GM12874 (cell line): ENCODE measurements around the gene NOTUM.

Experiments
- TF ChIP-seq, protein P1 (sequence below): IDR thresholded peaks from 2 replicates; pipeline ENCODE4 v1.5.1; 2011; ENCODE audit warnings: low read depth, mild to moderate bottlenecking, control low read depth, low read length, moderate library complexity; ENCODE audit not compliant: insufficient read depth

NOTUM gene

DNA sequence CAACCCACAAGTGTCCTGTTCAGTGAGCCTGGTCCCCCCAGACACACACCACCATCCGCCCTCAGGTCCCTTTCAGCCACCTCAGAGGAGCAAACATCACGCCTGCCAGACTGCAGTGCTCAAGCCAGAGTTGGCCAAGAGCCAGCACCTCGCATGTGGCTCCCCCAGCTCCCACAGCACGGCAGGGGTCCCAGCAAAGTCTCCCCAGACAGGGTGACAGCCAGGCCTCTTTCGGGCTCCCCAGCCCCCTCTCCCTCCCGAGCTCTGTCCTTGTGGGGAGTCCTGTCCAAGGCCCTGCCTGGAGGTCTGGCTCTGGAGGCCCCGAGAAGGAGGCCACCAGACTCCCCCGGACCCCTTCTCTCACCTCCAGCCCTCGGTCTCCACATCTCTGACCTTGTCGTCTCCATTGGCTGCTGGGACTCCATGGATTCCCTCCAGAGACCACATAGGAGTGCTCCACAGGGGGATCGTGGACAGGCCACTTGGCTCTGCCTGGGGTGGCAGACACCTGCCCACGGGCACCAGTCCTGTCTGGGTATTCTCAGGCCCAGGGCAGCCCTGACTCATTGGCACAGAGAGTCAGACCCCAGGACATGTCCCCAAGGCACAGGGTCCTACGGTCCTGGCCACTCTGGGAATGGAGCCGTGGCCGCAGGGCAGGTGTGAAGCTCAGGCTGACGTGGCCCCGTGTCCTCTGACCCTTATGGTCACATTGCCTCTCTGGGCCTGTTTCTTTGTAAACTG, 12.2 kb downstream of the NOTUM start:
- TF ChIP-seq, protein P1, sequence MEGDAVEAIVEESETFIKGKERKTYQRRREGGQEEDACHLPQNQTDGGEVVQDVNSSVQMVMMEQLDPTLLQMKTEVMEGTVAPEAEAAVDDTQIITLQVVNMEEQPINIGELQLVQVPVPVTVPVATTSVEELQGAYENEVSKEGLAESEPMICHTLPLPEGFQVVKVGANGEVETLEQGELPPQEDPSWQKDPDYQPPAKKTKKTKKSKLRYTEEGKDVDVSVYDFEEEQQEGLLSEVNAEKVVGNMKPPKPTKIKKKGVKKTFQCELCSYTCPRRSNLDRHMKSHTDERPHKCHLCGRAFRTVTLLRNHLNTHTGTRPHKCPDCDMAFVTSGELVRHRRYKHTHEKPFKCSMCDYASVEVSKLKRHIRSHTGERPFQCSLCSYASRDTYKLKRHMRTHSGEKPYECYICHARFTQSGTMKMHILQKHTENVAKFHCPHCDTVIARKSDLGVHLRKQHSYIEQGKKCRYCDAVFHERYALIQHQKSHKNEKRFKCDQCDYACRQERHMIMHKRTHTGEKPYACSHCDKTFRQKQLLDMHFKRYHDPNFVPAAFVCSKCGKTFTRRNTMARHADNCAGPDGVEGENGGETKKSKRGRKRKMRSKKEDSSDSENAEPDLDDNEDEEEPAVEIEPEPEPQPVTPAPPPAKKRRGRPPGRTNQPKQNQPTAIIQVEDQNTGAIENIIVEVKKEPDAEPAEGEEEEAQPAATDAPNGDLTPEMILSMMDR, result no peak

DNA sequence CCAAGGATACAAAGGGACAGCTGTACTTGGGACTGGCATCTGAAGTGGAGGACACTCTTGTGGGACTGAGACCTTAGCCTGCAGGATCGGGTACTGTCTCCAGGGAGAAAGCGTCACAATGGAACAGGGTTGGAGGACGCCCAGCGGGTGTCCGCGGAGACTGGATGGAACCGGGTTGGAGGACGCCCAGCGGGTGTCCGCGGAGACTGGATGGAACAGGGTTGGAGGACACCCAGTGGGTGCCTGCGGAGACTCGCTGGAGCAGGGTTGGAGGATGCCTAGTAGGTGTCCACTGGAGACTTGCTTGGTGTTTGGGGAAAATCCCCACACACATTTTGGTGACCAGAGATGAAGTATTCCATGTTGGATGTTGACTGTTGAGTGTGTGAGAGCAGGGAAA, 13.8 kb downstream of the NOTUM start, which contains the start of gene MYADML2:
Gene MYADML2, minus strand, starts transcription at position 45 of the 400 bp plus-strand sequence. CDS start 5,492 bp downstream, outside the sequence.
- TF ChIP-seq, protein P1, result no peak

DNA sequence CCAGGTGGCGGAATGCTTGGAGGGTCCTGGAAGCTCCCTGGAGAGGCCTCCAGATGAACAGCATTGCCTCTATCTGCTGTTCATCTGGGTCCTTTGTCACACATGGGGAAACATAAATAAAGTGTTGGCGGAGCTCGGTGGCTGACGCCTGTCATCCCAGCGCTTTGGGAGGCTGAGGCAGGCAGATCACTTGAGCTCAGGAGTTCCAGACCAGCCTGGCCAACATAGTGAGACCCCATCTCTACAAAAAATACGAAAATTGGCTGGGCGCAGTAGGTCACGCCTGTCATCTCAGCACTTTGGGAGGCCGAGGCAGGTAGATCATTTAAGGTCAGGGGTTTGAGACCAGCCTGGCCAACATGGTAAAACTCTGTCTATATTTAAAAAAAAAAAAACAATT, 16.1 kb downstream of the NOTUM start:
- TF ChIP-seq, protein P1, result no peak

DNA sequence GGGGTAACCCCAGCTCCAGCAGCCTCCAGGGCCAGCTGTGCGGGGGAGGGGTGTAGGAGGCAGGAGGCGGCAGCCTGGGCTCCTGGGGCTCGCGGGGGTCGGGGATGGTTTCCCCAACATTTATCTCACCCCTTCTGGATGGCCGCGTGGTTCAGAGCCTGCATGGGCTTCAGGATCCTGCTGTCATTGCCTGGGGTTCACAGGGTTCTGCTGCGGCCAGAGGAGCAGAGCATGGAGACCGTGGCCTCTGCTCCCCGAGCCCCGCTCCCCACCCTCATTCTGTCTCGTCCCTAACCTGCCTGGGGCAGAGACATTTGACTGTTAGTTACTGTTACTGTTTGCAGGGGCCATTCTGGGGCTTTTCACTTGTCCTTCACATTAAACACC, 18.8 kb downstream of the NOTUM start:
- TF ChIP-seq, protein P1, result no peak

DNA sequence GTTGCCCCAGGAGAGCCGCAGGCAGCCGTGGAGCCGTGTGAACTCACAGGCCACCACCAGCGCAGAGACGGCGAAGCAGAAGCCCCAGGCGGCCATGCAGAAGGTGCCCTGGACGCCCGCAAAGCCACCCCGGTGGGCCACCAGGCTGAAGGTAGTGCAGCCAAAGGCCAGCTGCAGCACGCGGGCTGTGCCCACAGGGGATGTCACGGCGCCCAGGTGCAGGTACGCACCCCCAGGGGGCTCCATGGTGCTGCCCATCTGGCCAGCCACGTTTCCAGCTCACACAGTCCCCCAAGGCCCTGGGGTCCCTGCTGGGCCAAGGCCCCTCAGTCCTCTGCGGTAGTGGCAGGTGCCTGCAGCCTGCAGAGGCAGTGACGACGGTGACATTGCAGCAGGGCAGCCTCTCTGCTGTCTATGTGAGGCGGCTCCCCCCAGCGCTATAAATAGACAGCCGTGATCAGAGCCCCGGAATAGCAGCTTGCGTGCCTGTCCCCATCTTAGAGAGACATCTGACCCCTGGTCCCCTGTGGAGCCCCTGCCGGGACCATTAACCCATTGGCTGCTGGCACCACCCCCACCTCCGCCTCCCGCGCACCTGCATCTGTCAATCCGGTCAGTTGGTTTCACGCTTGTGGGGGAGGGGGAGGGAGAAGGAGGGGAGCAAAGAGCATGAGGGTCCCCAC, 19.4 kb downstream of the NOTUM start:
- TF ChIP-seq, protein P1, result no peak

DNA sequence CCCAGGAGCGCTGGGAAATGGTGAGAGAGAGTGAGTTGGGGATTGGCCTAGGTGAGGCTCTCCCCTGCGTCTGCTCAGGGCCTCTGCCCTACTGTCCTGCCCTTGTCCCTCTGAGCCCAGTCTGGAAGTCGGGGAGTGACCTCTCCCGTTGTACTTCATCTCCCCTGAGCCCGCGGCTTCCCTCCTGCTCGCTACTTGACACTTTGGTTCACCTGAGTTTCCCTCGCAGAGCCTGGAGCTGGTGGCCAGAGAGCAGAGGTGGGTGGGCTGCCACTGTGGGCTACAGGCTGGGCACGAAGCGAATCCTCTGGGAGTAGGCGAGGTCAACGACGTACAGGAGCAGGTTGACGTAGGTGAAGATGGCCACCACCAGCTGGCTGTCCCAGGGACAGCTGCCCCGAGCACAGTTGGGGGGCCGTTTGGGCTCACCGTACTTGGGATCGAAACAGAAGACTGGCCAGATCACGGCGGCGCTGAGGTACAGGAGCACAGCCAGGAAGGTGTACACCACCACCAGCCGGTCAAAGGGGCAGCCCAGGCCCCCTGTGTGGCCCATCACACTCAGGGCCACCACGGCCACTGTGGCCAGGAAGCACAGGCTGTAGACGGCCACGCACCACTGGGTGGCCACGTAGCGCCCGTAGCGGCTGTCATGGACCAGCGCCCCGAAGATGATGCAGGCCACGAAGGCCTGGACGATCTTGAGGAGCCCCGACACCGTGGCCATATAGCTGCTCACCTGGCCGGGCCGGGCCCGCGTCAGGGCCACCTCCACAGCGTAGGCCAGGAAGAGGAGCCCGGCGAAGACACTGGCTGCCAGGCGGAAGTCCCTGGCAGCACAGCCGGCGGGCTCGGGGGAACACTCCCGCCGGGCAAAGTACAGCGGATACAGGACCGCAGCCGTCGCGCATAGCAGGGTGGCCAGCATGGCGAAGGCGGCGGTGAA, 20.2 kb downstream of the NOTUM start:
- TF ChIP-seq, protein P1, result no peak
